ENCODE results near the gene CAND1. TPM values are rescaled to one million over a fixed set of nuclear protein-coding genes. Genes with fewer than 3 reads are reported as not detected.
A peak's percentile ranks its signal among the peaks of the same experiment; 100 is the strongest.
"Not testable (repeated sequence)": the region's sequence is repeated elsewhere in the genome, so short reads cannot be mapped to it uniquely, and the experiment has no call there.

The CAND1 gene
- total RNA-seq, 6 donors from 2014 or later, result 39.2 to 96.3 (median 87.5) TPM

DNA sequence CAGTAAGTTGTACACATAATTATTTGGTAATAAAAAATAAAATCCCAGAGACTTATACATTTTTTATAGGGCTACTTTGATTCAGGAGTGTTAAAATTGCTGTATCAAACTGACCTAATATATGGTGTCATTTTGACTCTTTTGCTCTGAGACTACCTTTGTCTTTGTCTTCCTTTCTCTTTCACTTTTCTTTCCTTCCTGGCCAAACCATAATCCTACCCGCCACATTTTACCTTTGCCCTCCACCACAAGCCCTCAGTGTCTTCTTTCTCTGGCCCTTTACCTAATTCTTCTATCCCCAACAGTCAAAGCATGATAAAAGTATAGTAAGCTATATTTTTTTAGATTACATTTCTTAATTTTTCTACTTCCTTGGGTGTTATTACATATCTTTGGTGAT, 62.0 kb downstream of the CAND1 start:
- no peak overlapping the region for H3K4me3 ChIP-seq
- no peaks in the 10 kb centered on the region for H3K27me3 ChIP-seq
- WGBS, 2 donors, result 59 to 71% methylated on average over 1 of the region's 1 CpG
- DNase-seq, result no peak
- no peaks in the 10 kb centered on the region for H3K36me3 ChIP-seq
- no peak overlapping the region for H3K27ac ChIP-seq
- H3K4me1 ChIP-seq, result no peaks in the 10 kb centered on the region
- TF ChIP-seq, protein P1, sequence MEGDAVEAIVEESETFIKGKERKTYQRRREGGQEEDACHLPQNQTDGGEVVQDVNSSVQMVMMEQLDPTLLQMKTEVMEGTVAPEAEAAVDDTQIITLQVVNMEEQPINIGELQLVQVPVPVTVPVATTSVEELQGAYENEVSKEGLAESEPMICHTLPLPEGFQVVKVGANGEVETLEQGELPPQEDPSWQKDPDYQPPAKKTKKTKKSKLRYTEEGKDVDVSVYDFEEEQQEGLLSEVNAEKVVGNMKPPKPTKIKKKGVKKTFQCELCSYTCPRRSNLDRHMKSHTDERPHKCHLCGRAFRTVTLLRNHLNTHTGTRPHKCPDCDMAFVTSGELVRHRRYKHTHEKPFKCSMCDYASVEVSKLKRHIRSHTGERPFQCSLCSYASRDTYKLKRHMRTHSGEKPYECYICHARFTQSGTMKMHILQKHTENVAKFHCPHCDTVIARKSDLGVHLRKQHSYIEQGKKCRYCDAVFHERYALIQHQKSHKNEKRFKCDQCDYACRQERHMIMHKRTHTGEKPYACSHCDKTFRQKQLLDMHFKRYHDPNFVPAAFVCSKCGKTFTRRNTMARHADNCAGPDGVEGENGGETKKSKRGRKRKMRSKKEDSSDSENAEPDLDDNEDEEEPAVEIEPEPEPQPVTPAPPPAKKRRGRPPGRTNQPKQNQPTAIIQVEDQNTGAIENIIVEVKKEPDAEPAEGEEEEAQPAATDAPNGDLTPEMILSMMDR (IDR thresholded peaks at IDR 0.05), result no peak
- TF ChIP-seq EP300 (IDR thresholded peaks at IDR 0.05) (no peak), POLR2A (IDR thresholded peaks at IDR 0.05) (no peak), POLR2AphosphoS5 (IDR thresholded peaks at IDR 0.05) (no peak)
- ATAC-seq (ENCODE audit: low FRiP score in 2 of 2), result no peak
- H3K9me3 ChIP-seq, result no peaks in the 10 kb centered on the region

DNA sequence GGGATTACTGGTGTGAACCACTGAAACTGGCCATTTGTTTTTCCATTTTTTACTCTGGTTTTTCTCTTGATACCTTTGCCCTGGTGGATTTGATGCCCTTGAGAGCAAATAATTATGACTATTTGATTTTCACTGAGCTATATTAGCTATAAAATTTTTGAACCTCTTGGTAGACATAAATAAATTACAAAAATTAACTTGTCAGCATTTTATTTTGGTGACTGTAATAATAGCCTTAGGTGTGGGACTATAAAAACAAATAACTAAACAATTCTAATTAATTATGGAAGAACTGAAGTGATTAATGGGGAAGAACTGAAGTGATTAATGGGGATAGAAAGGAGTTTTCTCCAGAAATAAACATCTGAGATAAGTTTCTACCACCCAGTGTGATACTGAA, 62.7 kb downstream of the CAND1 start:
- ATAC-seq (ENCODE audit: low FRiP score in 2 of 2) (no peak), DNase-seq (no peak)
- no peak overlapping the region for H3K27ac ChIP-seq
- H3K4me1 ChIP-seq, result no peaks in the 10 kb centered on the region
- no peaks in the 10 kb centered on the region for H3K36me3 ChIP-seq
- TF ChIP-seq POLR2A (IDR thresholded peaks at IDR 0.05), result no peak
- TF ChIP-seq, protein P1 (IDR thresholded peaks at IDR 0.05), result no peak
- H3K4me3 ChIP-seq, result no peak overlapping the region
- no peaks in the 10 kb centered on the region for H3K9me3 ChIP-seq
- no peaks in the 10 kb centered on the region for H3K27me3 ChIP-seq

GRCh38 chr12:67333649-67334048, 64.5 kb downstream of the CAND1 start:
- WGBS, 2 donors, result 87 to 95% methylated on average over 1 of the region's 1 CpG
- DNase-seq (no peak), ATAC-seq (ENCODE audit: low FRiP score in 2 of 2) (no peak)
- peaks cover 0 to 5% (median 4%) of the 10 kb centered on the region in 4 donors for H3K9me3 ChIP-seq
- TF ChIP-seq POLR2AphosphoS5 (IDR thresholded peaks at IDR 0.05) (no peak), POLR2A (IDR thresholded peaks at IDR 0.05) (no peak), EP300 (IDR thresholded peaks at IDR 0.05) (no peak)
- TF ChIP-seq, protein P1 (IDR thresholded peaks at IDR 0.05), result no peak
- no peaks in the 10 kb centered on the region for H3K36me3 ChIP-seq
- H3K27me3 ChIP-seq, result no peaks in the 10 kb centered on the region
- H3K27ac ChIP-seq, result no peak overlapping the region
- H3K4me3 ChIP-seq, result no peak overlapping the region
- H3K4me1 ChIP-seq, result no peaks in the 10 kb centered on the region

GRCh38 chr12:67338426-67338825, 69.3 kb downstream of the CAND1 start:
- Histone ChIP-seq H3K27me3 (no peaks in the 10 kb centered on the region), H3K4me3 (no peak overlapping the region), H3K9me3 (peaks cover 3 to 9% (median 6%) of the 10 kb centered on the region in 4 donors), H3K36me3 (no peaks in the 10 kb centered on the region), H3K27ac (no peak overlapping the region), H3K4me1 (no peaks in the 10 kb centered on the region)
- DNase-seq (no peak), ATAC-seq (ENCODE audit: low FRiP score in 2 of 2) (no peak)
- TF ChIP-seq POLR2A (IDR thresholded peaks at IDR 0.05) (no peak), POLR2AphosphoS5 (IDR thresholded peaks at IDR 0.05) (no peak), EP300 (IDR thresholded peaks at IDR 0.05) (no peak)
- TF ChIP-seq, protein P1 (IDR thresholded peaks at IDR 0.05), result no peak

DNA sequence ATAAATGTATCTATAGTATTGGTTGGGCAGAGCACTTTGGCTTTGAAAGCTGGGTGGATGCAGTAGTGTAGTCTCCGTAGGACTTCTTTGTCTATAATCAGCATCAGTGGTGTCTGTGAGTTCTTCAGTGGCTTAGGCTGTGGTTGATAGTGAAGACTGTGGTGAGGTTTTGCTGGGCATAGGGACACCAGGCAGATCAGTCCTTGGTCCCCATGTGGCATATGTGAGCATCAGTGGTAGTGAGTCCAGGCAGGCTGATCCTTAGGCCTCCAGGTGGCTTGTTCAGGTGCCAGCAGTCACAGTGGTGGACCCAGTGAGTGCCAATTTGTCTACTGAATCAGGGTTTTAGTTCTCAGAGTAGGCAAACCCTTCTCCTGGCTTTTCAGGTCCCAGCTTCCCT, 70.4 kb downstream of the CAND1 start:
- no peaks in the 10 kb centered on the region for H3K4me1 ChIP-seq
- no peaks in the 10 kb centered on the region for H3K36me3 ChIP-seq
- peaks cover 3 to 9% (median 6%) of the 10 kb centered on the region in 4 donors for H3K9me3 ChIP-seq
- ATAC-seq (ENCODE audit: low FRiP score in 2 of 2), result no peak
- no peak for TF ChIP-seq POLR2A (IDR thresholded peaks at IDR 0.05)
- TF ChIP-seq, protein P1 (IDR thresholded peaks at IDR 0.05), result no peak
- no peak for TF ChIP-seq POLR2AphosphoS5 (IDR thresholded peaks at IDR 0.05)
- TF ChIP-seq EP300 (IDR thresholded peaks at IDR 0.05), result no peak
- 88 to 100% methylated on average over 1 of the region's 1 CpG for WGBS, 2 donors
- H3K27me3 ChIP-seq, result no peaks in the 10 kb centered on the region
- no peak for DNase-seq
- H3K4me3 ChIP-seq, result no peak overlapping the region
- no peak overlapping the region for H3K27ac ChIP-seq

GRCh38 chr12:67341086-67341485, 71.9 kb downstream of the CAND1 start:
- H3K27ac ChIP-seq; H3K9me3 ChIP-seq; H3K36me3 ChIP-seq; H3K4me1 ChIP-seq; ATAC-seq (ENCODE audit: low FRiP score in 2 of 2); H3K27me3 ChIP-seq; H3K4me3 ChIP-seq: not testable (repeated sequence)
- DNase-seq, result peak in 1 of 2 donors; percentile 59
- WGBS, 2 donors, result 87 to 95% methylated on average over 14 of the region's 14 CpGs
